HL-60 (cell line): Measurements from ENCODE around the gene ALDH5A1.

Experiments used
- DNase-seq, 2 experiments: peaks; one replicate each; pipeline ENCODE4 v3.0.0-alpha.2; 2010 to 2020; ENCODE audit warnings: low read depth in 1 of 2, low spot score in 1 of 2
- H3K27ac ChIP-seq: fragments of 250-450 bp; sonication (Bioruptor Pico); replicated peaks from 2 replicates; pipeline ENCODE4 v1.5.1; 2020; ENCODE audit warnings: mild to moderate bottlenecking, moderate library complexity
- H3K27me3 ChIP-seq: fragments of 250-450 bp; sonication (Bioruptor Pico); 2 replicates; pipeline ENCODE4 v1.5.1; 2021; ENCODE audit warnings: mild to moderate bottlenecking, moderate library complexity; ENCODE audit not compliant: insufficient read depth, poor library complexity, severe bottlenecking
- H3K4me3 ChIP-seq: replicated peaks from 2 replicates; pipeline ENCODE4 v1.5.1; 2011; ENCODE audit warnings: mild to moderate bottlenecking, control low read depth, low read length; ENCODE audit not compliant: insufficient read depth
- CTCF ChIP-seq: IDR thresholded peaks from one replicate; pipeline ENCODE4 v1.5.1; 2011; ENCODE audit warnings: low read length, control low read depth, inconsistent platforms; ENCODE audit not compliant: insufficient read depth
- GABPA ChIP-seq: IDR thresholded peaks from 2 replicates; pipeline ENCODE4 v1.6.1; 2012; ENCODE audit warnings: low read depth
- POLR2AphosphoS5 ChIP-seq: IDR thresholded peaks from 2 replicates; pipeline ENCODE4 v1.6.1; 2012; ENCODE audit warnings: low read depth
- REST ChIP-seq: IDR thresholded peaks from 2 replicates; pipeline ENCODE4 v1.6.1; 2012; ENCODE audit warnings: low read depth; ENCODE audit not compliant: insufficient replicate concordance
- SPI1 ChIP-seq: IDR thresholded peaks from 2 replicates; pipeline ENCODE4 v1.6.1; 2012; ENCODE audit warnings: low read depth, mild to moderate bottlenecking, borderline replicate concordance

The ALDH5A1 gene

DNA sequence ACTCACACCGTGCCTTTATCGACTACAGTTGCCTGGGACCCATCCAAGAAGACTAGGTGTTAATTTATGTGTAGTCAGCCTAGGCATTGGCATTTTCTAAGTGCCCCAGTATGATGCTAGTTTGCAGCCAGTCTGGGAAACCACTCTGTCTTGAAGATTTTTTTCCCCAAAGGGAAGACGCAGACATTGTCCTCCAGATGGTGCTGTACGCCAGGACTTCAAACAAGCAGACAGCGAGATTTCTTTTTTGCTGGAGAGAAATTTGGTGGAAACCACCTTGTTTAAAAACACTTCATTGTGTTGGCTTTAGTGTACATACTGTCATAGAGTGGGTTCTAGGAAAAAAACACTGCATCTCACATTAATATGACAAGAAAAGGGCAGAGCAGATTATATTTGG is 30.0 kb downstream of the ALDH5A1 start:
- peak; percentile 11 to 27 for DNase-seq
- H3K27ac ChIP-seq, result no peak overlapping the region

GRCh38 chr6:24529985-24530384 is 35.2 kb downstream of the ALDH5A1 start:
- Histone ChIP-seq H3K4me3 (no peak overlapping the region), H3K27ac (no peak overlapping the region), H3K27me3 (no peaks in the 10 kb centered on the region)
- no peak for TF ChIP-seq REST
- TF ChIP-seq CTCF, result no peak
- TF ChIP-seq GABPA, result no peak
- no peak for TF ChIP-seq SPI1
- no peak for TF ChIP-seq POLR2AphosphoS5
- DNase-seq, result no peak

More for the DNA sequence above, 30.0 kb downstream of the ALDH5A1 start:
- Histone ChIP-seq H3K4me3 (no peak overlapping the region), H3K27me3 (no peaks in the 10 kb centered on the region)
- no peak for TF ChIP-seq GABPA
- TF ChIP-seq CTCF, result peak; percentile 46

DNA sequence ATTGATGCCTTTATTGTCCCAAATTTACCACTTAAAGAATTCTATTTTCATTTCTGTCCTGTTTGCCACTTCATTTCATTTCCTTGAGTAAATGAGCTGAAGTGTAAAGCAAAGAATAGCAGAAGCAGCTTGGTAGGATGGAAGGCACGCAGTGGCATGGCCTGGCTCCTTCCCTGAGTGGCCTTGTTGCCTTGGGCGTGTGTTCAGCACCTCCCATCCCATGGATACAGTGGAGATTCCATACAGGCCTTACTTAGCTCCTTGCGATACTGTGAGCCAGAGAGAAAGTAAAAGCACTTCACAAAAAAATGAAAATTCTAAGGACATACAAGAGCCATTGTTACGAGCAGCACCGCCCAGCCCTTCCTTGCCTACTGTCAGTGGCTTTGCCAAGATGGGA is 39.6 kb downstream of the ALDH5A1 start:
- Histone ChIP-seq H3K27ac (no peak overlapping the region), H3K27me3 (no peaks in the 10 kb centered on the region), H3K4me3 (no peak overlapping the region)
- TF ChIP-seq GABPA (no peak), SPI1 (no peak), REST (no peak), CTCF (no peak), POLR2AphosphoS5 (no peak)
- DNase-seq, result no peak

DNA sequence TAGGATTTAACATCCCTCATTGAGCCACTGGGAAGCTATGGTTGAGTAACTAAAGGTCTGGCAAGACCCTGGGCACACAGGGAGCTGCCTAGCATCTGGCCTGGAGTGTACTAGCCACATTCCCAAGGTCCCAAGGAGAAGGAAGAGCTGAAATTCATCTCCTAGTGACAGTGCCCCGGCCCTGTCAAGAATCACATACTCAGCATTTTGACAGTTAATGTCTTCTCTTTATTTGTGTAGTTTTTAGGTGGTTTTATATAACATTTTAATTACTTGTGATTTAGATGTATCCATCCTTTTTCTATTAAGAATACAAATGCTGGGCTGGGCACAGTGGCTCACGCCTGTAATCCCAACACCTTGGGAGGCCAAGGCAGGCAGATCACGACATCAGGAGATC is 40.4 kb downstream of the ALDH5A1 start:
- H3K27ac ChIP-seq, result no peak overlapping the region
- H3K27me3 ChIP-seq, result no peaks in the 10 kb centered on the region
- no peak overlapping the region for H3K4me3 ChIP-seq
- no peak for DNase-seq
- TF ChIP-seq REST, result no peak
- TF ChIP-seq SPI1, result no peak
- no peak for TF ChIP-seq POLR2AphosphoS5
- TF ChIP-seq GABPA, result no peak
- TF ChIP-seq CTCF, result no peak
